H1 (cell line): ENCODE data around the gene CHDH. TPM values are rescaled to one million over a fixed set of nuclear protein-coding genes. Genes with fewer than 3 reads are reported as not detected.

Experiments used
- CTCF ChIA-PET: fragments of 300-600 bp; sonication (Branson Sonifier 250); formaldehyde crosslinking; loops from one replicate; lab custom pipeline; 2021; ENCODE audit not compliant: partially characterized antibody; lab: Charles Lee
- POLR2A ChIA-PET: fragments of 300-600 bp; sonication (Branson Sonifier 250); formaldehyde crosslinking; loops from one replicate; lab custom pipeline; 2021; ENCODE audit warnings: inconsistent platforms; ENCODE audit not compliant: partially characterized antibody; lab: Charles Lee
- DNase-seq, 2 experiments: peaks; one replicate each; pipeline versions ENCODE4 v3.0.0 to v3.0.0-alpha.2; 2010 to 2022; ENCODE audit warnings: low spot score in 2 of 2, low read depth in 1 of 2, mixed read lengths in 1 of 2
- FAIRE-seq: peaks from 2 replicates; lab custom pipeline; 2011; peaks lifted over from hg19 to GRCh38; lab: Jason Lieb, UNC
- H2AFZ ChIP-seq: 2 replicates; pipeline ENCODE4 v1.8.1; 2012; ENCODE audit warnings: low read length, inconsistent platforms
- H2AK5ac ChIP-seq: 2 replicates; pipeline ENCODE4 v1.6.1; 2013; ENCODE audit warnings: low read depth, low read length
- H2BK120ac ChIP-seq: replicated peaks from 2 replicates; pipeline ENCODE3; 2013; ENCODE audit warnings: low read depth, low read length, inconsistent platforms
- H2BK12ac ChIP-seq: 2 replicates; pipeline ENCODE4 v1.6.1; 2013; ENCODE audit warnings: low read depth, low read length
- H2BK15ac ChIP-seq: 2 replicates; pipeline ENCODE4 v1.6.1; 2013; ENCODE audit warnings: low read length
- H2BK20ac ChIP-seq: 2 replicates; pipeline ENCODE4 v1.6.1; 2013; ENCODE audit warnings: low read length
- H2BK5ac ChIP-seq: 2 replicates; pipeline ENCODE4 v1.6.1; 2013; ENCODE audit warnings: low read depth, low read length
- H3K14ac ChIP-seq: 2 replicates; pipeline ENCODE4 v1.6.1; 2013; ENCODE audit warnings: inconsistent platforms; ENCODE audit not compliant: insufficient read length
- H3K18ac ChIP-seq: 2 replicates; pipeline ENCODE4 v1.6.1; 2013; ENCODE audit warnings: low read length; ENCODE audit errors: extremely low read depth
- H3K23ac ChIP-seq: 2 replicates; pipeline ENCODE4 v1.6.1; 2013; ENCODE audit warnings: inconsistent platforms; ENCODE audit not compliant: insufficient read length
- H3K23me2 ChIP-seq: 2 replicates; pipeline ENCODE4 v1.6.1; 2013; ENCODE audit warnings: low read depth, low read length
- H3K27ac ChIP-seq: 2 replicates; pipeline ENCODE4 v1.6.1; 2011; ENCODE audit warnings: low read depth, low read length, inconsistent platforms
- H3K27me3 ChIP-seq, 4 experiments: replicated peaks in 1 of 4; 1 replicate in 1 of 4; 2 replicates in 3 of 4; pipeline versions ENCODE4 v1.6.1 to v1.8.1; 2011 to 2013; ENCODE audit warnings: low read length in 3 of 4, mild to moderate bottlenecking in 3 of 4, inconsistent platforms in 2 of 4, mixed read lengths in 2 of 4, moderate library complexity in 1 of 4; ENCODE audit not compliant: control insufficient read depth in 3 of 4, insufficient read depth in 3 of 4; ENCODE audit errors: extremely low read depth in 1 of 4
- H3K36me3 ChIP-seq, 4 experiments: 2 replicates each; pipeline versions ENCODE4 v1.6.1 to v1.8.1; 2011 to 2013; ENCODE audit warnings: mild to moderate bottlenecking in 4 of 4, low read length in 3 of 4, moderate library complexity in 2 of 4, control low read depth in 1 of 4, inconsistent platforms in 1 of 4; ENCODE audit not compliant: insufficient read depth in 4 of 4, control insufficient read depth in 2 of 4
- H3K4ac ChIP-seq: replicated peaks from 2 replicates; pipeline ENCODE3; 2013; ENCODE audit warnings: low read length, low read depth, mixed read lengths, inconsistent platforms; ENCODE audit not compliant: insufficient read length
- H3K4me1 ChIP-seq, 4 experiments: replicated peaks in 1 of 4; 1 replicate in 1 of 4; 2 replicates in 3 of 4; pipeline versions ENCODE4 v1.6.1 to v1.8.1; 2011 to 2013; ENCODE audit warnings: low read length in 3 of 4, inconsistent platforms in 2 of 4, mixed read lengths in 1 of 4; ENCODE audit not compliant: insufficient read depth in 4 of 4, control insufficient read depth in 3 of 4
- H3K4me2 ChIP-seq, 2 experiments: 2 replicates each; pipeline versions ENCODE4 v1.6.1 to v1.8.1; 2011 to 2013; ENCODE audit warnings: low read depth in 2 of 2, low read length in 2 of 2, control low read depth in 1 of 2, inconsistent platforms in 1 of 2, mild to moderate bottlenecking in 1 of 2; ENCODE audit not compliant: insufficient read depth in 1 of 2
- H3K4me3 ChIP-seq, 4 experiments: fragments of 200-600, 300-600 bp in 1 of 4; sonication (generic), shearing (Covaris generic), sonication (Bioruptor Twin) in 1 of 4; 2 replicates each; pipeline versions ENCODE4 v1.5.1 to v1.8.1; 2011 to 2016; ENCODE audit warnings: low read length in 4 of 4, low read depth in 3 of 4, control low read depth in 2 of 4, inconsistent platforms in 2 of 4, mild to moderate bottlenecking in 2 of 4, mixed read lengths in 1 of 4, moderate library complexity in 1 of 4; ENCODE audit not compliant: insufficient read depth in 2 of 4; ENCODE audit errors: extremely low read depth in 1 of 4
- H3K56ac ChIP-seq: replicated peaks from 2 replicates; pipeline ENCODE3; 2013; ENCODE audit warnings: low read depth, mild to moderate bottlenecking, mixed read lengths, low read length, inconsistent platforms; ENCODE audit not compliant: insufficient read length
- H3K79me1 ChIP-seq: 2 replicates; pipeline ENCODE4 v1.6.1; 2013; ENCODE audit warnings: low read depth, low read length, control low read depth
- H3K79me2 ChIP-seq, 2 experiments: 2 replicates each; pipeline versions ENCODE4 v1.6.1 to v1.8.1; 2012 to 2013; ENCODE audit warnings: low read length in 2 of 2, mild to moderate bottlenecking in 2 of 2, inconsistent platforms in 1 of 2; ENCODE audit not compliant: insufficient read depth in 2 of 2, control insufficient read depth in 1 of 2
- H3K9ac ChIP-seq, 4 experiments: replicated peaks in 1 of 4; 1 replicate in 1 of 4; 2 replicates in 3 of 4; pipeline versions ENCODE4 v1.6.1 to v1.8.1; 2011 to 2013; ENCODE audit warnings: low read depth in 3 of 4, low read length in 3 of 4, control low read depth in 2 of 4, mild to moderate bottlenecking in 2 of 4, moderate library complexity in 2 of 4, inconsistent platforms in 1 of 4; ENCODE audit errors: extremely low read depth in 1 of 4
- H3K9me3 ChIP-seq, 2 experiments: 2 replicates each; pipeline versions ENCODE4 v1.6.1 to v1.8.1; 2012 to 2013; ENCODE audit warnings: mild to moderate bottlenecking in 2 of 2, moderate library complexity in 2 of 2, control low read depth in 1 of 2, inconsistent platforms in 1 of 2, low read depth in 1 of 2, low read length in 1 of 2, mixed read lengths in 1 of 2; ENCODE audit not compliant: insufficient read depth in 2 of 2
- H4K20me1 ChIP-seq, 2 experiments: replicated peaks in 1 of 2; 2 replicates each; pipeline versions ENCODE3 to v1.8.1; 2011 to 2013; ENCODE audit warnings: inconsistent platforms in 2 of 2, low read length in 2 of 2, mild to moderate bottlenecking in 1 of 2; ENCODE audit not compliant: insufficient read depth in 2 of 2, control insufficient read depth in 1 of 2
- H4K5ac ChIP-seq: 2 replicates; pipeline ENCODE4 v1.6.1; 2013; ENCODE audit warnings: low read length, low read depth, mixed read lengths, inconsistent platforms; ENCODE audit not compliant: insufficient read length
- H4K8ac ChIP-seq: 2 replicates; pipeline ENCODE4 v1.8.0; 2013; ENCODE audit warnings: mild to moderate bottlenecking, moderate library complexity, low read length, inconsistent platforms; ENCODE audit not compliant: insufficient read depth; ENCODE audit errors: extremely low read depth
- H4K91ac ChIP-seq: replicated peaks from 2 replicates; pipeline ENCODE3; 2013; ENCODE audit warnings: low read length, mixed read lengths, inconsistent platforms; ENCODE audit not compliant: insufficient read length
- BACH1 ChIP-seq: IDR thresholded peaks from 2 replicates; pipeline ENCODE4 v1.6.1; 2012; ENCODE audit warnings: low read length, improper control_type of control experiment
- BCL11A ChIP-seq, 2 experiments: IDR thresholded peaks; one replicate each; pipeline ENCODE4 v1.6.1; 2011; ENCODE audit warnings: low read depth in 2 of 2, low read length in 2 of 2, mild to moderate bottlenecking in 2 of 2
- CBX5 ChIP-seq: fragments of 300-800, 300-1000 bp; sonication (generic); IDR thresholded peaks from 2 replicates; pipeline ENCODE4 v1.7.1; 2016; ENCODE audit warnings: antibody characterized with exemption, low read length, low read depth
- CEBPB ChIP-seq: IDR thresholded peaks from 2 replicates; pipeline ENCODE4 v1.6.1; 2012; ENCODE audit warnings: low read depth, low read length
- CTBP2 ChIP-seq: IDR thresholded peaks from 2 replicates; pipeline ENCODE4 v1.7.0; 2011; ENCODE audit warnings: borderline replicate concordance, mild to moderate bottlenecking, moderate library complexity, mixed read lengths, low read length; ENCODE audit not compliant: insufficient read depth, insufficient read length
- HDAC2 ChIP-seq, 2 experiments: fragments of 300-600 bp in 1 of 2; sonication (generic) in 1 of 2; IDR thresholded peaks; 2 replicates each; pipeline ENCODE4 v1.6.1; 2011 to 2012; ENCODE audit warnings: low read depth in 2 of 2, low read length in 2 of 2, mild to moderate bottlenecking in 2 of 2, moderate library complexity in 2 of 2, borderline replicate concordance in 1 of 2, inconsistent platforms in 1 of 2
- JUN ChIP-seq: IDR thresholded peaks from 2 replicates; pipeline ENCODE4 v1.6.1; 2011; ENCODE audit warnings: low read depth, mild to moderate bottlenecking, improper control_type of control experiment, low read length
- NANOG ChIP-seq: IDR thresholded peaks from 2 replicates; pipeline ENCODE4 v1.6.1; 2011; ENCODE audit warnings: low read length, low read depth, mild to moderate bottlenecking, inconsistent platforms; ENCODE audit not compliant: insufficient read depth, poor library complexity, severe bottlenecking
- POLR2AphosphoS5 ChIP-seq: IDR thresholded peaks from 2 replicates; pipeline ENCODE4 v1.6.1; 2011; ENCODE audit warnings: low read depth, low read length
- SIRT6 ChIP-seq: IDR thresholded peaks from one replicate; pipeline ENCODE4 v1.7.1; 2012; ENCODE audit warnings: low read length, inconsistent platforms
- SP1 ChIP-seq: IDR thresholded peaks from 2 replicates; pipeline ENCODE4 v1.6.1; 2011; ENCODE audit warnings: low read depth, low read length
- TAF1 ChIP-seq: IDR thresholded peaks from 2 replicates; pipeline ENCODE4 v1.6.1; 2011; ENCODE audit warnings: mild to moderate bottlenecking, low read depth, low read length
- TBP ChIP-seq: IDR thresholded peaks from 2 replicates; pipeline ENCODE4 v1.6.1; 2011; ENCODE audit warnings: low read depth, low read length, improper control_type of control experiment
- TEAD4 ChIP-seq: IDR thresholded peaks from 2 replicates; pipeline ENCODE4 v1.6.1; 2012; ENCODE audit warnings: low read depth, low read length, inconsistent platforms, mixed read lengths
- YY1 ChIP-seq: IDR thresholded peaks from 2 replicates; pipeline ENCODE4 v1.6.1; 2011; ENCODE audit warnings: low read depth, mild to moderate bottlenecking, low read length
- WGBS, 2 experiments: shearing (Covaris generic) in 1 of 2; methylation state at CpG; one replicate each; pipeline versions ENCODE4 v1.1.6 to v1.1.7; 2013 to 2015; ENCODE audit warnings: low lambda C conversion rate in 2 of 2, mixed read lengths in 2 of 2, inconsistent platforms in 1 of 2, low coverage in 1 of 2, missing lambda C conversion rate in 1 of 2; ENCODE audit not compliant: insufficient replicate concordance in 2 of 2, insufficient coverage in 1 of 2, insufficient read length in 1 of 2; ENCODE audit errors: extremely low coverage in 1 of 2, missing lambda C conversion rate in 1 of 2; 5-methylcytosine and 5-hydroxymethylcytosine counted together
- polyA plus RNA-seq, 7 experiments: library from polyadenylated mRNA; depleted of rRNA in 3 of 7; stranded (reverse) in 5 of 7; unstranded in 2 of 7; fragments of >200 nt in 5 of 7; fragments of 200-250 nt in 2 of 7; gene quantifications; 1 replicate in 5 of 7; 2 replicates in 1 of 7; 4 replicates in 1 of 7; pipeline versions ENCODE4 v1.2.1 to v1.2.3, GENCODE V29; 2011 to 2013; ENCODE audit warnings: missing spikeins in 2 of 7, mixed read lengths in 2 of 7
- total RNA-seq: library from RNA; stranded (reverse); fragmentation: NEBNext Ultra II Directional; extraction: Animal tissue kit (Norgen Biotek cat#: 25700); gene quantifications from 2 replicates; pipeline ENCODE4 v1.2.1, GENCODE V29; 2021

Gene CHDH
- total and polyA plus RNA-seq, 2 of the 8 experiments (the other 6 are each of a cell fraction or from before 2014, with no cell fraction given): 4.9 to 10.3 TPM

GRCh38 chr3:53801319-53801718, 44.9 kb downstream of the CHDH start:
- Histone ChIP-seq H4K20me1 (no peaks in the 10 kb centered on the region), H3K14ac (no peak overlapping the region), H2BK20ac (no peak overlapping the region), H2BK120ac (no peak overlapping the region), H4K8ac (no peak overlapping the region), H2AK5ac (peak overlapping the region; percentile 61; the same call in 1 of the 2 replicates), H2BK15ac (no peak overlapping the region), H3K4me1 (peaks cover 0 to 7% (median 0%) of the 10 kb centered on the region in 4 experiments; a peak in 3 of 7 replicates), H3K9ac (no peak overlapping the region), H2AFZ (no peak overlapping the region), H3K79me1 (no peaks in the 10 kb centered on the region), H3K27me3 (no peaks in the 10 kb centered on the region; a peak in 1 of 7 replicates), H2BK5ac (no peak overlapping the region), H3K23me2 (peaks cover 6% of the 10 kb centered on the region; the same call in 1 of the 2 replicates), H3K18ac (no peak overlapping the region), H3K23ac (no peak overlapping the region), H3K27ac (no peak overlapping the region; the same call in 1 of the 2 replicates), H3K4me3 (no peak overlapping the region), H3K79me2 (no peaks in the 10 kb centered on the region), H3K36me3 (no peaks in the 10 kb centered on the region), H2BK12ac (no peak overlapping the region), H3K4ac (no peak overlapping the region), H4K91ac (no peak overlapping the region), H3K56ac (no peak overlapping the region), H4K5ac (no peak overlapping the region), H3K9me3 (no peaks in the 10 kb centered on the region), H3K4me2 (no peak overlapping the region)
- FAIRE-seq (no peak), DNase-seq (no peak)
- 89% methylated on average over 9 of the region's 9 CpGs; no CpG with 5 or more reads in 1 of the 2 experiments for WGBS, 2 experiments
- ChIA-PET POLR2A (no interaction called here), CTCF (interaction anchor here (1.2 kb wide), 1 partner anchor 22 kb away, joined by 3 read pairs; no protein-coding TSS in a partner anchor)
- TF ChIP-seq POLR2AphosphoS5 (no peak), HDAC2 (IDR thresholded peaks at IDR 0.05; ENCODE audit: borderline replicate concordance in 1 of 2, low read depth in 2 of 2, low read length in 2 of 2) (no peak), SP1 (no peak), CTBP2 (no peak), BACH1 (no peak), TAF1 (no peak), TEAD4 (no peak), JUN (no peak), SIRT6 (no peak), YY1 (no peak), CEBPB (no peak), NANOG (no peak), CBX5 (no peak), BCL11A (IDR thresholded peaks at IDR 0.05; ENCODE audit: low read depth in 2 of 2, low read length in 2 of 2) (no peak), TBP (no peak)
